OCI-LY7 (cell line): Measurements from ENCODE around the gene CTNNA2. TPM values are rescaled to one million over a fixed set of nuclear protein-coding genes. Genes with fewer than 3 reads are reported as not detected.

Experiments
- BruUV-seq: library from RNA; stranded (reverse); fragments of 400-500 nt; replicated peaks from 2 replicates; lab custom pipeline; 2021; lab: Mats Ljungman, UMichigan
- CTCF ChIA-PET: fragments of 300-600 bp; sonication (Branson Sonifier 250); formaldehyde crosslinking; loops from one replicate; lab custom pipeline; 2022; ENCODE audit warnings: antibody characterized with exemption; ENCODE audit not compliant: unreplicated experiment; lab: Charles Lee
- POLR2A ChIA-PET: fragments of 300-600 bp; sonication (Branson Sonifier 250); formaldehyde crosslinking; loops from one replicate; lab custom pipeline; 2022; ENCODE audit warnings: antibody characterized with exemption; lab: Charles Lee
- DNase-seq: peaks from one replicate; pipeline ENCODE4 v3.0.0-alpha.2; 2015; ENCODE audit warnings: low spot score
- H2AFZ ChIP-seq: fragments of 200-600 bp; sonication (generic), shearing (Covaris generic); 2 replicates; pipeline ENCODE4 v1.6.1; 2014; ENCODE audit warnings: mild to moderate bottlenecking, antibody characterized with exemption, low read length, moderate library complexity
- H3K27ac ChIP-seq: fragments of 200-600 bp; sonication (generic); 2 replicates; pipeline ENCODE4 v1.5.1; 2014; ENCODE audit warnings: mixed run types, low read depth, mild to moderate bottlenecking, moderate library complexity, low read length, inconsistent platforms; ENCODE audit not compliant: poor library complexity, severe bottlenecking
- H3K36me3 ChIP-seq: fragments of 200-600 bp; sonication (generic); 2 replicates; pipeline ENCODE4 v1.6.1; 2014; ENCODE audit warnings: mild to moderate bottlenecking, antibody characterized with exemption, low read length, moderate library complexity, mixed read lengths; ENCODE audit not compliant: insufficient read depth
- H3K4me1 ChIP-seq: fragments of 200-600 bp; sonication (generic); 2 replicates; pipeline ENCODE4 v1.5.1; 2014; ENCODE audit warnings: mild to moderate bottlenecking, low read length; ENCODE audit not compliant: insufficient read depth, poor library complexity, severe bottlenecking
- H3K4me2 ChIP-seq: fragments of 200-600 bp; sonication (generic); 2 replicates; pipeline ENCODE4 v1.6.1; 2014; ENCODE audit warnings: mild to moderate bottlenecking, low read length
- H3K4me3 ChIP-seq: fragments of 200-600 bp; sonication (generic); 2 replicates; pipeline ENCODE4 v1.5.1; 2014; ENCODE audit warnings: mild to moderate bottlenecking, low read depth, low read length; ENCODE audit not compliant: poor library complexity, severe bottlenecking
- H3K79me2 ChIP-seq: fragments of 200-600 bp; sonication (generic); 2 replicates; pipeline ENCODE4 v1.6.1; 2016; ENCODE audit warnings: low read depth, mild to moderate bottlenecking, low read length, moderate library complexity, mixed read lengths; ENCODE audit not compliant: insufficient read depth
- H3K9me2 ChIP-seq: fragments of 200-600 bp; sonication (generic); 2 replicates; pipeline ENCODE4 v1.6.1; 2016; ENCODE audit warnings: mild to moderate bottlenecking, low read length, mixed read lengths; ENCODE audit not compliant: insufficient read depth
- H3K9me3 ChIP-seq: fragments of 200-600 bp; sonication (generic); 2 replicates; pipeline ENCODE4 v1.6.1; 2014; ENCODE audit warnings: mild to moderate bottlenecking, mixed run types, low read length, mixed read lengths
- H4K20me1 ChIP-seq: fragments of 200-600 bp; sonication (generic); 2 replicates; pipeline ENCODE4 v1.6.1; 2014; ENCODE audit warnings: mild to moderate bottlenecking, antibody characterized with exemption, low read length, moderate library complexity, mixed read lengths; ENCODE audit not compliant: insufficient read depth
- CTCF ChIP-seq: fragments of 200-600 bp; sonication (generic); conservative IDR thresholded peaks from 2 replicates; pipeline ENCODE4 v1.5.1; 2014; ENCODE audit warnings: mild to moderate bottlenecking, antibody characterized with exemption, low read length, moderate library complexity, mixed read lengths
- EZH2phosphoT487 ChIP-seq: fragments of 200-600 bp; sonication (generic); IDR thresholded peaks from 2 replicates; pipeline ENCODE4 v1.6.1; 2018; ENCODE audit warnings: low read depth, borderline replicate concordance, mild to moderate bottlenecking, mixed run types, antibody characterized with exemption, low read length, moderate library complexity, mixed read lengths
- intact Hi-C: fragments of 100-400 bp; cut with micrococcal nuclease; formaldehyde crosslinking; loops from one replicate; pipeline ENCODE4 v1.10.0; 2022; ENCODE audit not compliant: unreplicated experiment
- total RNA-seq, 2 experiments: library from RNA; depleted of rRNA in 1 of 2; stranded (reverse); fragments of >200 nt in 1 of 2; shearing (Covaris generic) in 1 of 2; gene quantifications; 2 replicates each; pipeline ENCODE4 v1.2.3, GENCODE V29; 2014 to 2022

CTNNA2 gene
- total RNA-seq, 2 experiments from 2014 or later: 0.19 to 2.7 TPM

GRCh38 chr2:79721966-79722365 is 209.1 kb downstream of the CTNNA2 start:
- no peaks in the 10 kb centered on the region for H3K4me1 ChIP-seq
- no TSS peak for BruUV-seq
- no peaks in the 10 kb centered on the region for H3K9me2 ChIP-seq
- no peaks in the 10 kb centered on the region for H3K9me3 ChIP-seq
- ChIA-PET CTCF (no interaction called here), POLR2A (interaction anchor here (0.8 kb wide), 1 partner anchor 10 kb away, joined by 3 read pairs; no protein-coding TSS in a partner anchor)
- no peak overlapping the region for H3K27ac ChIP-seq
- no peaks in the 10 kb centered on the region for H3K36me3 ChIP-seq
- H3K79me2 ChIP-seq: no peaks in the 10 kb centered on the region
- no peaks in the 10 kb centered on the region for H4K20me1 ChIP-seq
- no peak overlapping the region for H3K4me2 ChIP-seq
- no peak overlapping the region for H3K4me3 ChIP-seq
- no peak overlapping the region for H2AFZ ChIP-seq
- intact Hi-C loops: no loop called here
- no peak for DNase-seq
- no peak for TF ChIP-seq CTCF
- no peak for TF ChIP-seq EZH2phosphoT487

GRCh38 chr2:79723830-79724229 is 211.0 kb downstream of the CTNNA2 start:
- Histone ChIP-seq H3K4me2 (no peak overlapping the region), H3K9me2 (no peaks in the 10 kb centered on the region), H4K20me1 (no peaks in the 10 kb centered on the region), H3K36me3 (no peaks in the 10 kb centered on the region), H3K4me3 (no peak overlapping the region), H3K79me2 (no peaks in the 10 kb centered on the region), H3K27ac (no peak overlapping the region), H3K4me1 (no peaks in the 10 kb centered on the region), H2AFZ (no peak overlapping the region), H3K9me3 (no peaks in the 10 kb centered on the region)
- ChIA-PET POLR2A (interaction anchor here (0.8 kb wide), 2 partner anchors 12 to 282 kb away, joined by 4 to 5 read pairs; no protein-coding TSS in a partner anchor), CTCF (no interaction called here)
- BruUV-seq: no TSS peak
- no peak for DNase-seq
- TF ChIP-seq CTCF: no peak
- TF ChIP-seq EZH2phosphoT487: no peak
- intact Hi-C loops: no loop called here

- H3K4me2 ChIP-seq: no peak overlapping the region
- no peaks in the 10 kb centered on the region for H3K79me2 ChIP-seq
- no TSS peak for BruUV-seq
- H3K36me3 ChIP-seq: no peaks in the 10 kb centered on the region
- H3K9me3 ChIP-seq: no peaks in the 10 kb centered on the region
- H4K20me1 ChIP-seq: no peaks in the 10 kb centered on the region
- no peak for TF ChIP-seq CTCF
- TF ChIP-seq EZH2phosphoT487: no peak
- H3K4me3 ChIP-seq: no peak overlapping the region
- intact Hi-C loops: no loop called here
- H3K27ac ChIP-seq: no peak overlapping the region
- ChIA-PET CTCF (interaction anchor here (0.6 kb wide), 1 partner anchor 56 kb away, joined by 3 read pairs; no protein-coding TSS in a partner anchor), POLR2A (no interaction called here)
- H3K4me1 ChIP-seq: no peaks in the 10 kb centered on the region
- H2AFZ ChIP-seq: no peak overlapping the region
- DNase-seq: no peak
- H3K9me2 ChIP-seq: no peaks in the 10 kb centered on the region
These were observed 216.7 kb downstream of the CTNNA2 start for GRCh38 chr2:79729532-79729931.
